Breast epithelium (tissue), 3 donors: Measurements from ENCODE around the gene CCDC171.

ENCODE experiments used
- CTCF ChIP-seq, 3 donors: fragments of 450-650 bp; IDR thresholded peaks; one replicate each; pipeline ENCODE4 v1.5.1; 2016 to 2017; ENCODE audit warnings: antibody characterized with exemption in 3 of 3, mild to moderate bottlenecking in 3 of 3, moderate library complexity in 3 of 3
- POLR2A ChIP-seq: fragments of 450-650 bp; IDR thresholded peaks from one replicate; pipeline ENCODE4 v1.6.1; 2016; ENCODE audit warnings: antibody characterized with exemption, mild to moderate bottlenecking, moderate library complexity
- POLR2AphosphoS5 ChIP-seq, 3 donors: sonication (generic); formaldehyde crosslinking; IDR thresholded peaks; one replicate each; pipeline ENCODE4 v1.6.1; 2017; ENCODE audit warnings: antibody characterized with exemption in 3 of 3

- TF ChIP-seq CTCF (IDR thresholded peaks at IDR 0.05) (no peak), POLR2A (no peak), POLR2AphosphoS5 (IDR thresholded peaks at IDR 0.05) (no peak)
Measured at GRCh38 chr9:15831384-15831783, 278.5 kb downstream of the CCDC171 start.
